ENCODE measurements around the gene RPP40.

GRCh38 chr6:5025911-5026819 lies 22.3 kb upstream of the RPP40 start:
- no peak for TF ChIP-seq CTCF (IDR thresholded peaks at IDR 0.05)
- TF ChIP-seq POLR2A (IDR thresholded peaks at IDR 0.05) = no peak

All from stomach (tissue), 4 donors.